ENCODE results near the gene PIP5K1B. TPM values are rescaled to one million over a fixed set of nuclear protein-coding genes. Genes with fewer than 3 reads are reported as not detected.

Gene PIP5K1B
- total and polyA plus RNA-seq, 10 of the 15 experiments (the other 5 are each of a cell fraction or from before 2014, with no cell fraction given), result 6.8 to 16.3 (median 10.6) TPM

- RAD21 ChIA-PET (ENCODE audit: unreplicated experiment), result no interaction called here
- no peaks in the 10 kb centered on the region; the same call in 2 of the 3 replicates for H3K9me3 ChIP-seq (replicated peaks; ENCODE audit: control insufficient read depth, insufficient read depth, low read length)
- TF ChIP-seq ZNF622 (IDR thresholded peaks at IDR 0.05) (no peak), HDGF (IDR thresholded peaks at IDR 0.05) (no peak), CREB1 (IDR thresholded peaks at IDR 0.05; ENCODE audit: low read depth) (no peak), RUNX3 (IDR thresholded peaks at IDR 0.05; ENCODE audit: low read length) (no peak), ATF2 (IDR thresholded peaks at IDR 0.05; ENCODE audit: low read length) (no peak), IKZF2 (IDR thresholded peaks at IDR 0.05) (no peak), MYB (IDR thresholded peaks at IDR 0.05; ENCODE audit: borderline replicate concordance, low read depth, low read length) (no peak)
- intact Hi-C loops (cut with micrococcal nuclease; ENCODE audit: unreplicated experiment) (no loop called here), in situ Hi-C loops (cut with MboI) (no loop called here)
- FAIRE-seq (no peak), ATAC-seq (no peak), DNase-seq (ENCODE audit: low read depth, low spot score) (no peak)
- CTCF ChIA-PET, result no interaction called here
- no peak overlapping the region for H3K27ac ChIP-seq (ENCODE audit: control insufficient read depth, insufficient read depth)
- no peak overlapping the region for H3K9ac ChIP-seq (ENCODE audit: control insufficient read depth, insufficient read depth, low read length)
- peaks cover 3% of the 10 kb centered on the region; the same call in 1 of the 2 replicates for H4K20me1 ChIP-seq (ENCODE audit: control insufficient read depth, insufficient read depth)
- no peaks in the 10 kb centered on the region; a peak in 1 of 4 replicates for H3K36me3 ChIP-seq (ENCODE audit: control insufficient read depth in 2 of 2, insufficient read depth in 2 of 2, low read length in 1 of 2)
- H2AFZ ChIP-seq (ENCODE audit: control insufficient read depth, low read depth, low read length), result no peak overlapping the region
- WGBS (ENCODE audit: insufficient coverage, insufficient replicate concordance, low lambda C conversion rate, missing lambda C conversion rate), result 100% methylated on average over 2 of the region's 2 CpGs
- H3K79me2 ChIP-seq (ENCODE audit: control insufficient read depth, insufficient read depth, low read length), result peaks cover 16% of the 10 kb centered on the region
- H3K27me3 ChIP-seq (replicated peaks in 1 of 2; ENCODE audit: control insufficient read depth in 2 of 2, insufficient read depth in 2 of 2, low read length in 1 of 2), result no peaks in the 10 kb centered on the region
- BruUV-seq (replicated peaks), result no TSS peak
- POLR2A ChIA-PET, result no interaction called here
- no peak overlapping the region for H3K4me2 ChIP-seq (ENCODE audit: control insufficient read depth, insufficient read depth)
- SMC1A ChIA-PET (ENCODE audit: uncharacterized antibody, unreplicated experiment), result no interaction called here
- peaks cover 6% of the 10 kb centered on the region; the same call in 1 of the 2 replicates for H3K4me1 ChIP-seq (ENCODE audit: control insufficient read depth, insufficient read depth, low read length)
- no peak overlapping the region for H3K4me3 ChIP-seq
Observed at GRCh38 chr9:69040646-69041045, 335.6 kb downstream of the PIP5K1B start.
